Endodermal cell (in vitro differentiated cells): Measurements from ENCODE around the gene TRHDE. TPM values are rescaled to one million over a fixed set of nuclear protein-coding genes. Genes with fewer than 3 reads are reported as not detected.
A peak's percentile ranks its signal among the peaks of the same experiment; 100 is the strongest.

Source experiments
- DNase-seq: peaks from one replicate; pipeline ENCODE4 v3.0.0-alpha.2; 2017
- H3K27ac ChIP-seq: 2 replicates; pipeline ENCODE4 v1.5.1; 2013; ENCODE audit warnings: mild to moderate bottlenecking, low read depth, low read length, moderate library complexity
- H3K27me3 ChIP-seq: 2 replicates; pipeline ENCODE4 v1.6.1; 2013; ENCODE audit warnings: mild to moderate bottlenecking, low read length, moderate library complexity; ENCODE audit not compliant: insufficient read depth, control insufficient read depth, poor library complexity, severe bottlenecking
- H3K36me3 ChIP-seq: 2 replicates; pipeline ENCODE4 v1.7.0; 2013; ENCODE audit warnings: mild to moderate bottlenecking, low read length, moderate library complexity; ENCODE audit not compliant: control insufficient read depth, insufficient read depth
- H3K4me1 ChIP-seq: one replicate; pipeline ENCODE4 v1.7.0; 2013; ENCODE audit warnings: low read length; ENCODE audit not compliant: control insufficient read depth, insufficient read depth
- H3K4me3 ChIP-seq: 2 replicates; pipeline ENCODE4 v1.5.1; 2013; ENCODE audit warnings: mild to moderate bottlenecking, low read length, moderate library complexity
- H3K9ac ChIP-seq: 2 replicates; pipeline ENCODE4 v1.6.1; 2013; ENCODE audit warnings: mild to moderate bottlenecking, low read length, moderate library complexity; ENCODE audit not compliant: poor library complexity, severe bottlenecking; ENCODE audit errors: extremely low read depth
- H3K9me3 ChIP-seq: 2 replicates; pipeline ENCODE4 v1.6.1; 2013; ENCODE audit warnings: mild to moderate bottlenecking, low read length, moderate library complexity; ENCODE audit not compliant: control insufficient read depth
- H3K27ac Mint-ChIP-seq: 2 replicates; pipeline ENCODE4 v1.8.0; 2020; ENCODE audit warnings: mixed read lengths
- H3K27me3 Mint-ChIP-seq: 2 replicates; pipeline ENCODE4 v1.8.0; 2021; ENCODE audit warnings: mild to moderate bottlenecking, mixed read lengths; ENCODE audit not compliant: insufficient read depth
- H3K36me3 Mint-ChIP-seq: 2 replicates; pipeline ENCODE4 v1.8.0; 2020; ENCODE audit warnings: low read depth, mixed read lengths
- H3K4me1 Mint-ChIP-seq: 2 replicates; pipeline ENCODE4 v1.8.0; 2020; ENCODE audit warnings: mixed read lengths
- H3K4me3 Mint-ChIP-seq: 2 replicates; pipeline ENCODE4 v1.8.0; 2020; ENCODE audit warnings: mild to moderate bottlenecking, moderate library complexity, mixed read lengths
- H3K9me3 Mint-ChIP-seq: 2 replicates; pipeline ENCODE4 v1.8.0; 2020; ENCODE audit warnings: mild to moderate bottlenecking, mixed read lengths
- WGBS, 2 experiments: methylation state at CpG; one replicate each; pipeline versions ENCODE4 v1.1.5 to v1.1.7; 2013; ENCODE audit warnings: missing lambda C conversion rate in 2 of 2, mixed read lengths in 1 of 2; ENCODE audit not compliant: insufficient coverage in 1 of 2, insufficient read length in 1 of 2; 5-methylcytosine and 5-hydroxymethylcytosine counted together
- total RNA-seq, 2 donors: library from RNA; stranded (reverse); fragmentation: NEBNext Ultra II Directional in 1 of 2; extraction: Animal tissue kit (Norgen Biotek cat#: 25700) in 1 of 2; gene quantifications; 2 replicates in 1 of 2; 3 replicates in 1 of 2; pipeline ENCODE4 v1.2.1, GENCODE V29; 2021
- TF ChIP-seq, protein P1 (sequence below): fragments of 200-600 bp; sonication (generic); conservative IDR thresholded peaks from 2 replicates; pipeline ENCODE4 v1.5.0; 2021; ENCODE audit warnings: antibody characterized with exemption, mild to moderate bottlenecking

The TRHDE gene
- total RNA-seq, 2 donors from 2014 or later = 0.20 to 1.2 TPM

DNA sequence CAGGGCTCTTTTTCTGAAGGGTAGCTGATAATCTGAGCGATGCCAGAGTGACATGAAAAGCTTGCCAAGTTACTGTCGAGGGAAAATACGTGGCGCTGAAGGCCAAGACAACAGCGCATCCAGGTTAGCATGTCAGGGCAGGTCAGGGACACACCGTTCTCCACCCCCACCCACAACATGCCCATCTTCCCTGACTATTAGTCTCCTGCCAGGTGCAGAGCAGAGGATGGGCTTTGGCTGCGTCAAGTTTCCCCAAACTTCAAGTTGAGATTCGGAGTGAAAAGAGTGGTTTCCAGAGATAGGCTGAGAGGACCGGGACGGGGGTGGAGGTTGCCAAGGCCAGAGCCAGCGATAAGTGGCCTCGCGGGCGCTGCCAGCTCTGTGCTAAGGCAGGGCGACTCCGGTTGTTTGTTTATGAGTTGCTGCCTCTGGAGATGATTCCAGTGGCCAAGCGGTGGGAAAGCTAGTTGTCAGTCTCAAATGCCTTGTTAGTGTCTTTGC lies 1.7 kb downstream of the TRHDE start:
- Mint-ChIP-seq H3K9me3 (no peaks in the 10 kb centered on the region), H3K27ac (no peak overlapping the region), H3K4me1 (peaks cover 12% of the 10 kb centered on the region), H3K36me3 (no peaks in the 10 kb centered on the region), H3K27me3 (peaks cover 63% of the 10 kb centered on the region), H3K4me3 (peak overlapping the region; percentile 73)
- Histone ChIP-seq H3K36me3 (no peaks in the 10 kb centered on the region), H3K27me3 (peaks cover 58% of the 10 kb centered on the region), H3K4me1 (no peaks in the 10 kb centered on the region), H3K27ac (no peak overlapping the region), H3K9ac (no peak overlapping the region), H3K9me3 (no peaks in the 10 kb centered on the region), H3K4me3 (peak overlapping the region; percentile 83)
- DNase-seq = peak; percentile 75
- 59 to 95% methylated on average over 6 to 17 of the region's 17 CpGs for WGBS, 2 experiments
- TF ChIP-seq, protein P1, sequence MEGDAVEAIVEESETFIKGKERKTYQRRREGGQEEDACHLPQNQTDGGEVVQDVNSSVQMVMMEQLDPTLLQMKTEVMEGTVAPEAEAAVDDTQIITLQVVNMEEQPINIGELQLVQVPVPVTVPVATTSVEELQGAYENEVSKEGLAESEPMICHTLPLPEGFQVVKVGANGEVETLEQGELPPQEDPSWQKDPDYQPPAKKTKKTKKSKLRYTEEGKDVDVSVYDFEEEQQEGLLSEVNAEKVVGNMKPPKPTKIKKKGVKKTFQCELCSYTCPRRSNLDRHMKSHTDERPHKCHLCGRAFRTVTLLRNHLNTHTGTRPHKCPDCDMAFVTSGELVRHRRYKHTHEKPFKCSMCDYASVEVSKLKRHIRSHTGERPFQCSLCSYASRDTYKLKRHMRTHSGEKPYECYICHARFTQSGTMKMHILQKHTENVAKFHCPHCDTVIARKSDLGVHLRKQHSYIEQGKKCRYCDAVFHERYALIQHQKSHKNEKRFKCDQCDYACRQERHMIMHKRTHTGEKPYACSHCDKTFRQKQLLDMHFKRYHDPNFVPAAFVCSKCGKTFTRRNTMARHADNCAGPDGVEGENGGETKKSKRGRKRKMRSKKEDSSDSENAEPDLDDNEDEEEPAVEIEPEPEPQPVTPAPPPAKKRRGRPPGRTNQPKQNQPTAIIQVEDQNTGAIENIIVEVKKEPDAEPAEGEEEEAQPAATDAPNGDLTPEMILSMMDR = no peak

DNA sequence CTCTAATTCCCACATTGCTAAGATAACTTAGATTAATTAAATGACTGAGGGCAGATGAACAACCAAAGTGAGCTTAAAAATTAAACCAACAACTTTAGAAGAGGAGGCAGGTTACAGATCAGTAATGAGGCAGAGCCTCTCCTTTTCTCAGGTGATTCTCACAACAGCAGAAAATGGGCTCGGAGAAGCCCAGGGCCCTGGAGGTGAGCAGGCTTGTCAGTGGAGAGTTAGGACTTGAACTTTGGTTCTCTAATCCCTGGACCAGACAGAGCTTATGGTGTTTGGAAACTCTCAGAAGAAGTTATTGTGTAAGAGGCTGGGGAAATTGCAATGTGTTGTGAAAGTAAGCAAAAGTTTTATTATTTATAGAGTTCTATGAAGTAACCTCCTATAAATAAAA lies 2.8 kb downstream of the TRHDE start:
- Mint-ChIP-seq H3K27me3 (peaks cover 61% of the 10 kb centered on the region), H3K4me1 (peaks cover 12% of the 10 kb centered on the region), H3K9me3 (no peaks in the 10 kb centered on the region), H3K36me3 (no peaks in the 10 kb centered on the region), H3K4me3 (no peak overlapping the region), H3K27ac (no peak overlapping the region)
- Histone ChIP-seq H3K27me3 (peaks cover 55% of the 10 kb centered on the region), H3K27ac (no peak overlapping the region), H3K4me3 (no peak overlapping the region), H3K9ac (no peak overlapping the region), H3K9me3 (no peaks in the 10 kb centered on the region), H3K4me1 (no peaks in the 10 kb centered on the region), H3K36me3 (no peaks in the 10 kb centered on the region)
- WGBS, 2 experiments = 79% methylated on average over 1 of the region's 1 CpG; no CpG with 5 or more reads in 1 of the 2 experiments
- DNase-seq = no peak
- TF ChIP-seq, protein P1 = no peak

DNA sequence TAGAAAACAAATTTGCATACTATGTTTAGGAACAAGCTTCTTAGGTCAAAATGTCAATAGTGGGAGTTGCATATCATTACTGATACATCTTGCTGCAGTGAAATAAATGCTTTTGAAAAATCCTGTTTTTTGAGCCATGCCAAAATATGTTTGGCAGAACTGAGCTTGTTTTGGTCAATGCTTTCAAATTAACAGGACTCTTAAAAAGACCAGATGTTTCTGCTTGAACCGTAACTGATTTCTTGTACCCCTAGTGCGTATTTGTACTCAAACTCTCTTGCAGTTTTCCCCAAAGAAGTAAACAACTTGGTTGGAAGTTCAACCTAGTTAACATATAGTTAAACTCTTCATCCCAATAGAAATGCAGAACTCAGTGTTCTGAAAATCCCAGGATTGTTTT lies 3.4 kb downstream of the TRHDE start:
- no peak overlapping the region for H3K9ac ChIP-seq

More for the DNA sequence above, 3.4 kb downstream of the TRHDE start:
- Mint-ChIP-seq H3K4me3 (no peak overlapping the region), H3K9me3 (no peaks in the 10 kb centered on the region), H3K36me3 (no peaks in the 10 kb centered on the region), H3K27ac (no peak overlapping the region), H3K4me1 (peaks cover 12% of the 10 kb centered on the region), H3K27me3 (peaks cover 57% of the 10 kb centered on the region)
- H3K9me3 ChIP-seq = no peaks in the 10 kb centered on the region
- no peaks in the 10 kb centered on the region for H3K4me1 ChIP-seq
- H3K27me3 ChIP-seq = peaks cover 49% of the 10 kb centered on the region
- H3K36me3 ChIP-seq = no peaks in the 10 kb centered on the region
- 96 to 100% methylated on average over 2 of the region's 2 CpGs for WGBS, 2 experiments
- DNase-seq = no peak
- no peak overlapping the region for H3K27ac ChIP-seq
- TF ChIP-seq, protein P1 = no peak
- H3K4me3 ChIP-seq = no peak overlapping the region
